ENCODE measurements around the gene C5orf47. TPM values are rescaled to one million over a fixed set of nuclear protein-coding genes. Genes with fewer than 3 reads are reported as not detected.
A peak's percentile ranks its signal among the peaks of the same experiment; 100 is the strongest.

The C5orf47 gene
- polyA plus RNA-seq (ENCODE audit: insufficient read length), result 0.14 TPM

GRCh38 chr5:173988554-173989431 is at the start of gene C5orf47:
TSS of gene C5orf47 (plus strand) at chr5:173989170. CDS start at chr5:173989264, 94 bp downstream.
- no peak for DNase-seq (ENCODE audit: low read depth)

GRCh38 chr5:173940269-173940668 is 48.7 kb upstream of the C5orf47 start:
- no peak for DNase-seq (ENCODE audit: low read depth)

- DNase-seq (ENCODE audit: low read depth), result no peak
Measured at GRCh38 chr5:173941102-173941501, 47.9 kb upstream of the C5orf47 start.

- no peak for DNase-seq (ENCODE audit: low read depth)
Measured at GRCh38 chr5:173941758-173942401, 47.1 kb upstream of the C5orf47 start.

- peak; percentile 31 for DNase-seq (ENCODE audit: low read depth)
Measured at GRCh38 chr5:173944511-173944910, 44.5 kb upstream of the C5orf47 start.

- DNase-seq (ENCODE audit: low read depth), result no peak
Measured at GRCh38 chr5:173945160-173945559, 43.8 kb upstream of the C5orf47 start.

GRCh38 chr5:173946323-173946722 is 42.6 kb upstream of the C5orf47 start:
- no peak for DNase-seq (ENCODE audit: low read depth)

GRCh38 chr5:173950829-173951228 is 38.1 kb upstream of the C5orf47 start:
- no peak for DNase-seq (ENCODE audit: low read depth)

- no peak for DNase-seq (ENCODE audit: low read depth)
Measured at GRCh38 chr5:173953528-173954090, 35.4 kb upstream of the C5orf47 start.

GRCh38 chr5:173954671-173955521 is 34.1 kb upstream of the C5orf47 start:
- DNase-seq (ENCODE audit: low read depth), result no peak

GRCh38 chr5:173960986-173961385 is 28.0 kb upstream of the C5orf47 start:
- DNase-seq (ENCODE audit: low read depth), result no peak

- no peak for DNase-seq (ENCODE audit: low read depth)
Measured at GRCh38 chr5:173961418-173961817, 27.6 kb upstream of the C5orf47 start.

GRCh38 chr5:173962436-173962972 is 26.5 kb upstream of the C5orf47 start:
- no peak for DNase-seq (ENCODE audit: low read depth)

GRCh38 chr5:173963182-173963838 is 25.7 kb upstream of the C5orf47 start:
- no peak for DNase-seq (ENCODE audit: low read depth)

GRCh38 chr5:173963867-173964441 is 25.0 kb upstream of the C5orf47 start:
- DNase-seq (ENCODE audit: low read depth), result no peak

- DNase-seq (ENCODE audit: low read depth), result no peak
Measured at GRCh38 chr5:173964506-173964905, 24.5 kb upstream of the C5orf47 start.

- DNase-seq (ENCODE audit: low read depth), result no peak
Measured at GRCh38 chr5:173967241-173967640, 21.7 kb upstream of the C5orf47 start.

- DNase-seq (ENCODE audit: low read depth), result no peak
Measured at GRCh38 chr5:173968154-173968797, 20.7 kb upstream of the C5orf47 start.

GRCh38 chr5:173969167-173970049 is 19.6 kb upstream of the C5orf47 start:
- DNase-seq (ENCODE audit: low read depth), result no peak
